Thoracic aorta (tissue), 2 donors: ENCODE results near the gene PGGT1B. TPM values are rescaled to one million over a fixed set of nuclear protein-coding genes. Genes with fewer than 3 reads are reported as not detected.
"Not testable (repeated sequence)": the region's sequence is repeated elsewhere in the genome, so short reads cannot be mapped to it uniquely, and the experiment has no call there.

Experiments used
- ATAC-seq: fragments of 150-250 bp; one replicate; pipeline ENCODE4 v1.8.0; 2017; ENCODE audit warnings: low read depth; ENCODE audit not compliant: insufficient number of reproducible peaks, low FRiP score
- DNase-seq: peaks from one replicate; pipeline ENCODE4 v3.0.0-alpha.2; 2020; ENCODE audit warnings: low spot score
- H3K27ac ChIP-seq, 2 donors: fragments of 200-600 bp; sonication (generic); 1 replicate in 1 of 2; 2 replicates in 1 of 2; pipeline ENCODE4 v1.5.1; 2016; ENCODE audit warnings: mild to moderate bottlenecking in 2 of 2, moderate library complexity in 2 of 2
- H3K27me3 ChIP-seq: fragments of 200-600 bp; sonication (generic); replicated peaks from 2 replicates; pipeline ENCODE4 v1.6.0; 2016; ENCODE audit warnings: mild to moderate bottlenecking; ENCODE audit not compliant: insufficient read depth
- H3K36me3 ChIP-seq: fragments of 200-600 bp; sonication (generic); one replicate; pipeline ENCODE4 v1.5.1; 2016
- H3K4me1 ChIP-seq, 2 donors: fragments of 200-600 bp; sonication (generic); 1 replicate in 1 of 2; 2 replicates in 1 of 2; pipeline versions ENCODE4 v1.5.1 to v1.6.0; 2016; ENCODE audit warnings: low read depth in 2 of 2, mild to moderate bottlenecking in 1 of 2; ENCODE audit not compliant: control insufficient read depth in 1 of 2
- H3K4me3 ChIP-seq: fragments of 200-600 bp; sonication (generic); 2 replicates; pipeline ENCODE4 v1.5.1; 2016; ENCODE audit warnings: mild to moderate bottlenecking
- H3K9me3 ChIP-seq: fragments of 200-600 bp; sonication (generic); 2 replicates; pipeline ENCODE4 v1.5.1; 2016
- CTCF ChIP-seq: fragments of 200-600 bp; sonication (generic); IDR thresholded peaks from one replicate; pipeline ENCODE4 v1.5.1; 2019; ENCODE audit warnings: antibody characterized with exemption
- total RNA-seq, 2 donors: library from RNA; depleted of rRNA; stranded (reverse); fragments of >200 nt; gene quantifications; one replicate each; pipeline versions ENCODE4 v1.1.0 to v1.2.3, GENCODE V29; 2016

The PGGT1B gene
- total RNA-seq, 2 donors from 2014 or later = 7.3 to 16.6 TPM

GRCh38 chr5:115262011-115262320 lies 711 bp downstream of the PGGT1B start:
- no peaks in the 10 kb centered on the region for H3K27me3 ChIP-seq
- H3K4me1 ChIP-seq = peaks cover 12 to 17% of the 10 kb centered on the region in 2 donors
- H3K27ac ChIP-seq = peak overlapping the region in 1 of 2 donors; percentile 75
- ATAC-seq (no peak), DNase-seq (no peak)
- peak overlapping the region; percentile 81 for H3K4me3 ChIP-seq
- H3K9me3 ChIP-seq = no peaks in the 10 kb centered on the region
- no peak for TF ChIP-seq CTCF
- no peaks in the 10 kb centered on the region for H3K36me3 ChIP-seq

GRCh38 chr5:115260248-115260647 lies 2.4 kb downstream of the PGGT1B start:
- H3K27ac ChIP-seq = no peak overlapping the region

GRCh38 chr5:115257981-115258380 lies 4.7 kb downstream of the PGGT1B start:
- no peak for DNase-seq
- peaks cover 12 to 17% of the 10 kb centered on the region in 2 donors for H3K4me1 ChIP-seq
- no peak for ATAC-seq
- no peak overlapping the region for H3K4me3 ChIP-seq
- no peaks in the 10 kb centered on the region for H3K27me3 ChIP-seq
- H3K27ac ChIP-seq = no peak overlapping the region
- no peaks in the 10 kb centered on the region for H3K36me3 ChIP-seq
- TF ChIP-seq CTCF = no peak
- no peaks in the 10 kb centered on the region for H3K9me3 ChIP-seq

More at GRCh38 chr5:115260248-115260647, 2.4 kb downstream of the PGGT1B start:
- ATAC-seq = no peak
- no peaks in the 10 kb centered on the region for H3K9me3 ChIP-seq
- no peak for TF ChIP-seq CTCF
- H3K27me3 ChIP-seq = no peaks in the 10 kb centered on the region
- H3K4me1 ChIP-seq = peaks cover 12 to 17% of the 10 kb centered on the region in 2 donors
- H3K36me3 ChIP-seq = no peaks in the 10 kb centered on the region
- no peak overlapping the region for H3K4me3 ChIP-seq
- no peak for DNase-seq

- H3K9me3 ChIP-seq, H3K36me3 ChIP-seq, H3K27ac ChIP-seq, H3K4me3 ChIP-seq, ATAC-seq, H3K4me1 ChIP-seq, DNase-seq, H3K27me3 ChIP-seq: not testable (repeated sequence)
Measured at GRCh38 chr5:115249379-115249778, 13.3 kb downstream of the PGGT1B start.

GRCh38 chr5:115246361-115246991 lies 16.2 kb downstream of the PGGT1B start:
- H3K36me3 ChIP-seq = no peaks in the 10 kb centered on the region
- no peak overlapping the region for H3K4me3 ChIP-seq
- peaks cover 5 to 18% of the 10 kb centered on the region in 2 donors for H3K4me1 ChIP-seq
- H3K27me3 ChIP-seq = no peaks in the 10 kb centered on the region
- ATAC-seq = no peak
- no peak overlapping the region for H3K27ac ChIP-seq
- TF ChIP-seq CTCF = peak; percentile 69
- H3K9me3 ChIP-seq = no peaks in the 10 kb centered on the region
- no peak for DNase-seq

- H3K9me3 ChIP-seq = no peaks in the 10 kb centered on the region
- H3K27me3 ChIP-seq = no peaks in the 10 kb centered on the region
- no peak for TF ChIP-seq CTCF
- H3K36me3 ChIP-seq = peaks cover 10% of the 10 kb centered on the region
- H3K27ac ChIP-seq = no peak overlapping the region
- no peak overlapping the region for H3K4me3 ChIP-seq
- no peak for ATAC-seq
- no peak for DNase-seq
- H3K4me1 ChIP-seq = peaks cover 0 to 18% of the 10 kb centered on the region in 2 donors
Measured at GRCh38 chr5:115243412-115243811, 19.3 kb downstream of the PGGT1B start.
